ENCODE results near the gene KIF25.

- TF ChIP-seq EP300 (IDR thresholded peaks at IDR 0.05) (no peak), CTCF (IDR thresholded peaks at IDR 0.05) (no peak), POLR2A (IDR thresholded peaks at IDR 0.05) (no peak), POLR2AphosphoS5 (IDR thresholded peaks at IDR 0.05) (no peak)
Observed at GRCh38 chr6:168030218-168030746, 32.8 kb downstream of the KIF25 start.
